PC-9 (cell line): ENCODE results near the gene STARD7. TPM values are rescaled to one million over a fixed set of nuclear protein-coding genes. Genes with fewer than 3 reads are reported as not detected.

ENCODE experiments used
- BruUV-seq: library from RNA; stranded (reverse); fragments of 400-500 nt; replicated peaks from 2 replicates; lab custom pipeline; 2021; lab: Mats Ljungman, UMichigan
- CTCF ChIA-PET: fragments of 300-600 bp; sonication (Branson Sonifier 250); formaldehyde crosslinking; loops from one replicate; lab custom pipeline; 2022; ENCODE audit warnings: antibody characterized with exemption; lab: Charles Lee
- POLR2A ChIA-PET: fragments of 300-600 bp; sonication (Branson Sonifier 250); formaldehyde crosslinking; loops from one replicate; lab custom pipeline; 2022; ENCODE audit warnings: antibody characterized with exemption; ENCODE audit not compliant: unreplicated experiment; lab: Charles Lee
- DNase-seq, 2 experiments: peaks; one replicate each; pipeline versions ENCODE4 v3.0.0 to v3.0.0-alpha.2; 2015 to 2022; ENCODE audit warnings: mixed read lengths in 1 of 2
- H2AFZ ChIP-seq: fragments of 200-600 bp; sonication (generic); 2 replicates; pipeline ENCODE4 v1.8.1; 2017; ENCODE audit warnings: antibody characterized with exemption
- H3F3A ChIP-seq: fragments of 200-600 bp; sonication (generic); 2 replicates; pipeline ENCODE4 v1.8.1; 2017; ENCODE audit warnings: antibody characterized with exemption, mild to moderate bottlenecking, low read depth; ENCODE audit not compliant: insufficient read depth
- H3K27ac ChIP-seq: fragments of 200-600 bp; sonication (generic); 2 replicates; pipeline ENCODE4 v1.6.1; 2016; ENCODE audit warnings: mixed run types
- H3K27me3 ChIP-seq: fragments of 200-600 bp; sonication (generic); 2 replicates; pipeline ENCODE4 v1.6.1; 2016; ENCODE audit warnings: low read depth, mixed run types; ENCODE audit not compliant: insufficient read depth
- H3K36me3 ChIP-seq: fragments of 200-600 bp; sonication (generic); 2 replicates; pipeline ENCODE4 v1.6.1; 2016; ENCODE audit warnings: low read depth, mixed run types
- H3K4me1 ChIP-seq: fragments of 200-600 bp; sonication (generic); replicated peaks from 2 replicates; pipeline ENCODE4 v1.6.1; 2016; ENCODE audit warnings: mixed run types; ENCODE audit not compliant: insufficient read depth
- H3K4me2 ChIP-seq: fragments of 200-600 bp; sonication (generic); 2 replicates; pipeline ENCODE4 v1.6.1; 2017; ENCODE audit warnings: mixed run types
- H3K4me3 ChIP-seq: fragments of 200-600 bp; sonication (generic); 2 replicates; pipeline ENCODE4 v1.6.1; 2016; ENCODE audit warnings: mixed run types
- H3K79me2 ChIP-seq: fragments of 200-600 bp; sonication (generic); 2 replicates; pipeline ENCODE4 v1.6.1; 2017; ENCODE audit warnings: low read depth, mixed run types
- H3K9me2 ChIP-seq: fragments of 200-600 bp; sonication (generic); 2 replicates; pipeline ENCODE4 v1.8.1; 2017; ENCODE audit warnings: mild to moderate bottlenecking; ENCODE audit not compliant: insufficient read depth
- H3K9me3 ChIP-seq: fragments of 200-600 bp; sonication (generic); 2 replicates; pipeline ENCODE4 v1.8.1; 2016; ENCODE audit warnings: low read depth; ENCODE audit not compliant: insufficient read depth
- H4K20me1 ChIP-seq: fragments of 200-600 bp; sonication (generic); 2 replicates; pipeline ENCODE4 v1.8.1; 2017; ENCODE audit not compliant: insufficient read depth
- CTCF ChIP-seq: fragments of 200-600 bp; sonication (generic); conservative IDR thresholded peaks from 2 replicates; pipeline ENCODE4 v1.6.1; 2017; ENCODE audit warnings: mixed run types, antibody characterized with exemption, mild to moderate bottlenecking, moderate library complexity
- EZH2 ChIP-seq: fragments of 200-600 bp; sonication (generic); IDR thresholded peaks from 2 replicates; pipeline ENCODE4 v1.8.0; 2017; ENCODE audit warnings: antibody characterized with exemption, low read depth
- intact Hi-C: fragments of 100-400 bp; cut with micrococcal nuclease; formaldehyde crosslinking; loops from one replicate; pipeline ENCODE4 v1.10.0; 2022; ENCODE audit not compliant: unreplicated experiment
- total RNA-seq: library from RNA; stranded (reverse); gene quantifications from 2 replicates; pipeline ENCODE4 v1.2.3, GENCODE V29; 2021

STARD7 gene
- total RNA-seq, 1 experiment from 2014 or later = 189 TPM

GRCh38 chr2:96167407-96168013 lies 41.1 kb downstream of the STARD7 start:
- no peaks in the 10 kb centered on the region for H3K9me2 ChIP-seq
- ChIA-PET CTCF (no interaction called here), POLR2A (interaction anchor here (0.6 kb wide), 1 partner anchor 23 kb away, joined by 5 read pairs; no protein-coding TSS in a partner anchor)
- no peaks in the 10 kb centered on the region for H4K20me1 ChIP-seq
- no peaks in the 10 kb centered on the region for H3K79me2 ChIP-seq
- no peaks in the 10 kb centered on the region for H3F3A ChIP-seq
- no peak overlapping the region for H3K4me2 ChIP-seq
- no peaks in the 10 kb centered on the region for H3K4me1 ChIP-seq
- no peaks in the 10 kb centered on the region for H3K27me3 ChIP-seq
- intact Hi-C loops = no loop called here
- no peaks in the 10 kb centered on the region for H3K36me3 ChIP-seq
- H3K9me3 ChIP-seq = peaks cover 6% of the 10 kb centered on the region
- no peak overlapping the region for H3K27ac ChIP-seq
- BruUV-seq = no TSS peak
- H2AFZ ChIP-seq = no peak overlapping the region
- no peak overlapping the region for H3K4me3 ChIP-seq
- TF ChIP-seq CTCF (no peak), EZH2 (no peak)
- no peak for DNase-seq

GRCh38 chr2:96164459-96165184 lies 44.0 kb downstream of the STARD7 start:
- Histone ChIP-seq H4K20me1 (no peaks in the 10 kb centered on the region), H3K79me2 (no peaks in the 10 kb centered on the region), H3K9me2 (no peaks in the 10 kb centered on the region), H3K27ac (no peak overlapping the region), H3K27me3 (peaks cover 2% of the 10 kb centered on the region; the same call in 1 of the 2 replicates), H3K4me3 (no peak overlapping the region), H3K9me3 (no peaks in the 10 kb centered on the region), H3K4me2 (no peak overlapping the region), H3F3A (no peaks in the 10 kb centered on the region), H3K4me1 (no peaks in the 10 kb centered on the region), H3K36me3 (no peaks in the 10 kb centered on the region), H2AFZ (no peak overlapping the region)
- ChIA-PET CTCF (no interaction called here), POLR2A (no interaction called here)
- intact Hi-C loops = no loop called here
- no TSS peak for BruUV-seq
- TF ChIP-seq CTCF (no peak), EZH2 (no peak)
- DNase-seq = no peak

GRCh38 chr2:96163768-96164429 lies 44.7 kb downstream of the STARD7 start:
- H3K27ac ChIP-seq = no peak overlapping the region
- H3K9me2 ChIP-seq = no peaks in the 10 kb centered on the region
- BruUV-seq = no TSS peak
- POLR2A ChIA-PET = no interaction called here
- no peak overlapping the region for H3K4me2 ChIP-seq
- no peak overlapping the region for H2AFZ ChIP-seq
- CTCF ChIA-PET = no interaction called here
- H3K36me3 ChIP-seq = no peaks in the 10 kb centered on the region
- DNase-seq = no peak
- H3K79me2 ChIP-seq = no peaks in the 10 kb centered on the region
- H4K20me1 ChIP-seq = no peaks in the 10 kb centered on the region
- intact Hi-C loops = no loop called here
- no peak overlapping the region for H3K4me3 ChIP-seq
- H3F3A ChIP-seq = no peaks in the 10 kb centered on the region
- no peak for TF ChIP-seq CTCF
- no peak for TF ChIP-seq EZH2
- no peaks in the 10 kb centered on the region for H3K4me1 ChIP-seq
- peaks cover 8% of the 10 kb centered on the region; the same call in 1 of the 2 replicates for H3K27me3 ChIP-seq
- H3K9me3 ChIP-seq = no peaks in the 10 kb centered on the region
